ENCODE measurements around the gene TCF12. TPM values are rescaled to one million over a fixed set of nuclear protein-coding genes. Genes with fewer than 3 reads are reported as not detected.

The TCF12 gene
- polyA plus RNA-seq, 3 donors: 15.8 to 52.5 (median 27.6) TPM

- no peaks in the 10 kb centered on the region for H3K27me3 Mint-ChIP-seq (ENCODE audit: low read depth in 3 of 3)
- TF ChIP-seq, protein P1, sequence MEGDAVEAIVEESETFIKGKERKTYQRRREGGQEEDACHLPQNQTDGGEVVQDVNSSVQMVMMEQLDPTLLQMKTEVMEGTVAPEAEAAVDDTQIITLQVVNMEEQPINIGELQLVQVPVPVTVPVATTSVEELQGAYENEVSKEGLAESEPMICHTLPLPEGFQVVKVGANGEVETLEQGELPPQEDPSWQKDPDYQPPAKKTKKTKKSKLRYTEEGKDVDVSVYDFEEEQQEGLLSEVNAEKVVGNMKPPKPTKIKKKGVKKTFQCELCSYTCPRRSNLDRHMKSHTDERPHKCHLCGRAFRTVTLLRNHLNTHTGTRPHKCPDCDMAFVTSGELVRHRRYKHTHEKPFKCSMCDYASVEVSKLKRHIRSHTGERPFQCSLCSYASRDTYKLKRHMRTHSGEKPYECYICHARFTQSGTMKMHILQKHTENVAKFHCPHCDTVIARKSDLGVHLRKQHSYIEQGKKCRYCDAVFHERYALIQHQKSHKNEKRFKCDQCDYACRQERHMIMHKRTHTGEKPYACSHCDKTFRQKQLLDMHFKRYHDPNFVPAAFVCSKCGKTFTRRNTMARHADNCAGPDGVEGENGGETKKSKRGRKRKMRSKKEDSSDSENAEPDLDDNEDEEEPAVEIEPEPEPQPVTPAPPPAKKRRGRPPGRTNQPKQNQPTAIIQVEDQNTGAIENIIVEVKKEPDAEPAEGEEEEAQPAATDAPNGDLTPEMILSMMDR (IDR thresholded peaks at IDR 0.05): no peak
- H3K9me3 Mint-ChIP-seq: no peaks in the 10 kb centered on the region
- H3K27me3 ChIP-seq (ENCODE audit: control insufficient read depth in 2 of 2, insufficient read depth in 2 of 2, low read length in 2 of 2): no peaks in the 10 kb centered on the region
- H3K9ac ChIP-seq (ENCODE audit: insufficient read depth, low read length, poor library complexity, severe bottlenecking): no peak overlapping the region
- H3K4me1 Mint-ChIP-seq: peaks cover 70% of the 10 kb centered on the region
- no peak for DNase-seq
- no peak overlapping the region for H3K4me3 ChIP-seq (replicated peaks in 1 of 3; ENCODE audit: low read depth in 2 of 3, low read length in 3 of 3)
- H3K36me3 Mint-ChIP-seq: peaks cover 0 to under 1% of the 10 kb centered on the region in 2 donors
- peak overlapping the region in 1 of 2 donors; percentile 24 for H3K4me3 Mint-ChIP-seq
- no CpG with 5 or more reads among the region's 4 CpGs for WGBS (ENCODE audit: insufficient coverage)
- H3K36me3 ChIP-seq (replicated peaks in 1 of 2; ENCODE audit: control insufficient read depth in 1 of 2, insufficient read depth in 2 of 2, low read length in 2 of 2): no peaks in the 10 kb centered on the region
- intact Hi-C loops (cut with micrococcal nuclease): no loop called here
- peak overlapping the region; percentile 26 for H2AFZ ChIP-seq (ENCODE audit: insufficient read depth, low read depth, low read length, poor library complexity, severe bottlenecking)
- peak overlapping the region in 1 of 2 donors; percentile 49 for H3K27ac ChIP-seq (ENCODE audit: low read depth in 1 of 2, low read length in 2 of 2)
- no peaks in the 10 kb centered on the region for H4K20me1 ChIP-seq (ENCODE audit: insufficient read depth, low read length)
- H3K4me2 ChIP-seq (replicated peaks; ENCODE audit: extremely low read depth, low read length, poor library complexity, severe bottlenecking): no peak overlapping the region
- H3K27ac Mint-ChIP-seq: peak overlapping the region in 3 of 7 donors; percentile 46 to 66 (median 54)
- H3K9me3 ChIP-seq (replicated peaks in 1 of 2; ENCODE audit: control insufficient read depth in 1 of 2, insufficient read depth in 1 of 2, low read length in 2 of 2): no peaks in the 10 kb centered on the region
- peaks cover 35 to 43% of the 10 kb centered on the region in 2 donors for H3K4me1 ChIP-seq (ENCODE audit: control insufficient read depth in 1 of 2, insufficient read depth in 2 of 2, low read length in 2 of 2)
- peaks cover 46% of the 10 kb centered on the region for H3K79me2 ChIP-seq (ENCODE audit: insufficient read depth, low read length)
Measured at GRCh38 chr15:57301307-57301706, 382.9 kb downstream of the TCF12 start.

DNA sequence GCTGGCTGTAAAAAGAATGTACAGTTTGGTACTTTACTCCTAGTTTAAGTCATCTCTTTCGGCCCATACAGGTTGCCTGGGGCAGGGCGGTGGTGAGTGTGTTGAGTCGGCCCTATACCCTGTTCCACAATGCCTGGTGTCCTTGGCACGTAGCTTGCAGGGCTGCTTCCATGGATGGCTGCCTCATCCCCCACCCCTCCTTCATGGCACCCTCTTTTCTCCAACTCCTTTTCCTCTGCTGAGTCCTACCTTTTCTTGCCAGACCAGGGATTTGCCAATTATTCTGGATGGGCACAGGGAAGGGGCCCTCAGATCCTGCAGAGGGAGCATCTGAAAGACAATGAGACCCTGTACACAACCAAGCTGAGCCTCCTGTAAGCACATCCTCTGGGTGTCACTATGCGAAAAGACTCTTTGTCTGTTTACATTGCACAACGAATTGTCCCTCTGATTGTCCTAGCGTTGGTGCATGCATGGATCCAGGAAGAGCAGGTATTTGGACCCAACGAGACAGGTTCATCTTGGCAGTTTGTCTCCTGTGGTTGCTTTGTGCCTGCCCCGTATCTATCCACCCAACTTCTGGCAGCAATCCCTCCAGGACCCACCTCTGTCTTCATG lies 384.3 kb downstream of the TCF12 start:
- H3K27ac Mint-ChIP-seq: peak overlapping the region in 1 of 7 donors; percentile 37
- DNase-seq: no peak
- H3K9me3 Mint-ChIP-seq: no peaks in the 10 kb centered on the region
- Histone ChIP-seq H3K79me2 (ENCODE audit: insufficient read depth, low read length) (peaks cover 56% of the 10 kb centered on the region), H3K27ac (ENCODE audit: low read depth in 1 of 2, low read length in 2 of 2) (no peak overlapping the region), H3K9me3 (replicated peaks in 1 of 2; ENCODE audit: control insufficient read depth in 1 of 2, insufficient read depth in 1 of 2, low read length in 2 of 2) (no peaks in the 10 kb centered on the region), H3K4me2 (replicated peaks; ENCODE audit: extremely low read depth, low read length, poor library complexity, severe bottlenecking) (no peak overlapping the region), H2AFZ (ENCODE audit: insufficient read depth, low read depth, low read length, poor library complexity, severe bottlenecking) (no peak overlapping the region), H3K4me3 (replicated peaks in 1 of 3; ENCODE audit: low read depth in 2 of 3, low read length in 3 of 3) (no peak overlapping the region), H3K4me1 (ENCODE audit: control insufficient read depth in 1 of 2, insufficient read depth in 2 of 2, low read length in 2 of 2) (peaks cover 41 to 53% of the 10 kb centered on the region in 2 donors), H3K9ac (ENCODE audit: insufficient read depth, low read length, poor library complexity, severe bottlenecking) (no peak overlapping the region), H4K20me1 (ENCODE audit: insufficient read depth, low read length) (no peaks in the 10 kb centered on the region), H3K27me3 (ENCODE audit: control insufficient read depth in 2 of 2, insufficient read depth in 2 of 2, low read length in 2 of 2) (no peaks in the 10 kb centered on the region), H3K36me3 (replicated peaks in 1 of 2; ENCODE audit: control insufficient read depth in 1 of 2, insufficient read depth in 2 of 2, low read length in 2 of 2) (no peaks in the 10 kb centered on the region)
- 71% methylated on average over 5 of the region's 9 CpGs for WGBS (ENCODE audit: insufficient coverage)
- H3K36me3 Mint-ChIP-seq: no peaks in the 10 kb centered on the region
- intact Hi-C loops (cut with micrococcal nuclease): no loop called here
- no peaks in the 10 kb centered on the region for H3K27me3 Mint-ChIP-seq (ENCODE audit: low read depth in 3 of 3)
- H3K4me1 Mint-ChIP-seq: peaks cover 69% of the 10 kb centered on the region
- peak overlapping the region in 1 of 2 donors; percentile 57 for H3K4me3 Mint-ChIP-seq
- TF ChIP-seq, protein P1 (IDR thresholded peaks at IDR 0.05): no peak

Data from CD14-positive monocyte (primary cell).